Measurements from ENCODE around the gene MTMR3.

MTMR3 gene

DNA sequence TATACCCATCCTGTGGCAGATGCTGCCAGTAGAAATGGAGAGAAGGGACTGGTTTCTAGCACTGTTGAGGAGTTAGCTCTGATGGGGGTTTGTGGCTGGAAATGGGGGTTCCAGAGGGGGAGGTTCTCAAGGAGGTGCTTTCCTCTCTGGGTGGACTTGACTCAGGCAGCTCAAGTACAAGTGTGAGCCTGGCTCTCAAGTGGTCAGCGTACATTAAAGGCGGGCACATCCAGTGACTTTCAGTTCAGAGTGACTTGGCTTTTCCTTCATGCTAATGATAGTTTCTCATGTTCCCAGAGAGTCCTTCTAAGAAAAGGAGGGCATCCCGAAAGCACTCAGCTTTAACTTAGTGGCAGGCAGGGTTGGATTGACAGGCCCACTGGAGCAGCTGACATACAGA lies 138.4 kb downstream of the MTMR3 start:
- peaks cover 86 to 95% of the 10 kb centered on the region in 2 experiments for H3K36me3 ChIP-seq (ENCODE audit: control insufficient read depth in 1 of 2, insufficient read depth in 2 of 2, low read depth in 1 of 2, low read length in 2 of 2)
- H3K4ac ChIP-seq (ENCODE audit: low read depth in 1 of 2, low read length in 2 of 2), result no peak overlapping the region
- H3K79me1 ChIP-seq (replicated peaks; ENCODE audit: low read length, poor library complexity, severe bottlenecking), result peaks cover 33% of the 10 kb centered on the region
- peaks cover 4% of the 10 kb centered on the region for H3K4me1 ChIP-seq (ENCODE audit: control insufficient read depth, insufficient read depth, low read depth, low read length)
- no peak overlapping the region for H2AFZ ChIP-seq (ENCODE audit: low read depth, low read length)
- H3K27me3 ChIP-seq (ENCODE audit: control insufficient read depth in 1 of 2, insufficient read depth in 1 of 2, low read length in 2 of 2), result no peaks in the 10 kb centered on the region
- no peak overlapping the region for H3K27ac ChIP-seq (ENCODE audit: low read length, poor library complexity, severe bottlenecking)
- no peak for DNase-seq
- H3K23ac ChIP-seq (ENCODE audit: low read length in 2 of 2), result no peak overlapping the region
- no peak overlapping the region for H4K91ac ChIP-seq (ENCODE audit: low read length)
- no peaks in the 10 kb centered on the region for H3K9me3 ChIP-seq (ENCODE audit: control insufficient read depth, low read length)
- WGBS, result over 99% methylated on average over 3 of the region's 3 CpGs
- H2BK15ac ChIP-seq (ENCODE audit: low read depth, poor library complexity, severe bottlenecking), result no peak overlapping the region
- H3K9ac ChIP-seq (ENCODE audit: low read length), result no peak overlapping the region
- no peak overlapping the region for H3K4me3 ChIP-seq (ENCODE audit: insufficient read depth in 1 of 2, low read depth in 1 of 2, low read length in 2 of 2)
- no peak overlapping the region for H2AK5ac ChIP-seq (ENCODE audit: low read length, severe bottlenecking)
- no peak overlapping the region for H2BK12ac ChIP-seq (ENCODE audit: low read length in 2 of 2)
- H2BK5ac ChIP-seq (ENCODE audit: low read depth, low read length, poor library complexity, severe bottlenecking), result no peak overlapping the region
- no peak overlapping the region for H4K8ac ChIP-seq (ENCODE audit: low read length)
- H3K4me2 ChIP-seq (ENCODE audit: low read length, poor library complexity, severe bottlenecking), result no peak overlapping the region
- no peak overlapping the region for H2BK120ac ChIP-seq (ENCODE audit: low read depth, low read length)
- no peak overlapping the region for H3K14ac ChIP-seq (ENCODE audit: low read length in 2 of 2)
- H3K18ac ChIP-seq (ENCODE audit: low read depth in 1 of 2, low read length in 2 of 2), result no peak overlapping the region

DNA sequence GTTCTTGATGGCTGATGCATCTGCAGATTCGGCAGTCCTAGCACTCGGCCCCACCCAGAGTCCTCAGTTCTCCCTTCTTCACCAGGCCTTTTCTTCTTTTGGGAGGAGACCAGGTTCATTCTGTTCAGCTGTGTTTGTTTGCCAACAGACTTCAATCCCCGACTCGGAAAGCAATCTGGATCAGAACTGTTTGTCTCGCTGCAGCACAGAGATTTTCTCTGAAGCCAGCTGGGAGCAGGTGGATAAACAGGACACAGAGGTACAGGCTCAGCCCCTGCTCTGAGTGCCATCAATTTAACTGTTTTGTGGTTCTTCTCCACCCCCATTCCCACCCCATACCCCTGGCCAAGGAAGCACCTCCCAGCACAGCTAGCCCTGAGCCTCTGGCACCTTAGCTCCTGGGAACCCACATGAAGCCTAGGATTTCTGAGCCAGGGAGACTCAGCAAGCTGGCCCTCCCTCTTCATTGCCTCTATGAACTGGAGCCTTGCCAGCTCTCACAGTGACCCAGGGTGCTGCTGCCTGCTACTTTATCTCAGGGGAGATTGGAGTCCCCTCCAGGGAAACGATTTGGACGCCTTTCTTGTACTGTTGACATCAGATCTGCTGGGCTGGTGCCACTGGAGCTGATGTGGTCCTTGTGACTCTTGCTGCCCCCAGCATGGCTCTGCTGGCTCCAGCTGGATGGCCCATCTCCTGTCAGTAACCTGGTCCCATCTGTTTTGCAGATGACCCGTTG lies 139.1 kb downstream of the MTMR3 start:
- no peak overlapping the region for H3K23ac ChIP-seq (ENCODE audit: low read length in 2 of 2)
- H3K4me1 ChIP-seq (ENCODE audit: control insufficient read depth, insufficient read depth, low read depth, low read length), result peaks cover 2% of the 10 kb centered on the region
- H3K27ac ChIP-seq (ENCODE audit: low read length, poor library complexity, severe bottlenecking), result no peak overlapping the region
- H3K4me3 ChIP-seq (ENCODE audit: insufficient read depth in 1 of 2, low read depth in 1 of 2, low read length in 2 of 2), result no peak overlapping the region
- no peak overlapping the region for H3K18ac ChIP-seq (ENCODE audit: low read depth in 1 of 2, low read length in 2 of 2)
- WGBS, result 96% methylated on average over 8 of the region's 8 CpGs
- H3K27me3 ChIP-seq (ENCODE audit: control insufficient read depth in 1 of 2, insufficient read depth in 1 of 2, low read length in 2 of 2), result no peaks in the 10 kb centered on the region
- H2AK5ac ChIP-seq (ENCODE audit: low read length, severe bottlenecking), result no peak overlapping the region
- DNase-seq, result no peak
- peaks cover 86 to 96% of the 10 kb centered on the region in 2 experiments for H3K36me3 ChIP-seq (ENCODE audit: control insufficient read depth in 1 of 2, insufficient read depth in 2 of 2, low read depth in 1 of 2, low read length in 2 of 2)
- peaks cover 36% of the 10 kb centered on the region for H3K79me1 ChIP-seq (replicated peaks; ENCODE audit: low read length, poor library complexity, severe bottlenecking)
- no peak overlapping the region for H3K14ac ChIP-seq (ENCODE audit: low read length in 2 of 2)
- H3K4ac ChIP-seq (ENCODE audit: low read depth in 1 of 2, low read length in 2 of 2), result no peak overlapping the region
- H2BK5ac ChIP-seq (ENCODE audit: low read depth, low read length, poor library complexity, severe bottlenecking), result no peak overlapping the region
- H3K4me2 ChIP-seq (ENCODE audit: low read length, poor library complexity, severe bottlenecking), result no peak overlapping the region
- H4K91ac ChIP-seq (ENCODE audit: low read length), result no peak overlapping the region
- no peaks in the 10 kb centered on the region for H3K9me3 ChIP-seq (ENCODE audit: control insufficient read depth, low read length)
- no peak overlapping the region for H2BK120ac ChIP-seq (ENCODE audit: low read depth, low read length)
- no peak overlapping the region for H3K9ac ChIP-seq (ENCODE audit: low read length)
- no peak overlapping the region for H4K8ac ChIP-seq (ENCODE audit: low read length)
- no peak overlapping the region for H2AFZ ChIP-seq (ENCODE audit: low read depth, low read length)
- no peak overlapping the region for H2BK15ac ChIP-seq (ENCODE audit: low read depth, poor library complexity, severe bottlenecking)
- H2BK12ac ChIP-seq (ENCODE audit: low read length in 2 of 2), result no peak overlapping the region

DNA sequence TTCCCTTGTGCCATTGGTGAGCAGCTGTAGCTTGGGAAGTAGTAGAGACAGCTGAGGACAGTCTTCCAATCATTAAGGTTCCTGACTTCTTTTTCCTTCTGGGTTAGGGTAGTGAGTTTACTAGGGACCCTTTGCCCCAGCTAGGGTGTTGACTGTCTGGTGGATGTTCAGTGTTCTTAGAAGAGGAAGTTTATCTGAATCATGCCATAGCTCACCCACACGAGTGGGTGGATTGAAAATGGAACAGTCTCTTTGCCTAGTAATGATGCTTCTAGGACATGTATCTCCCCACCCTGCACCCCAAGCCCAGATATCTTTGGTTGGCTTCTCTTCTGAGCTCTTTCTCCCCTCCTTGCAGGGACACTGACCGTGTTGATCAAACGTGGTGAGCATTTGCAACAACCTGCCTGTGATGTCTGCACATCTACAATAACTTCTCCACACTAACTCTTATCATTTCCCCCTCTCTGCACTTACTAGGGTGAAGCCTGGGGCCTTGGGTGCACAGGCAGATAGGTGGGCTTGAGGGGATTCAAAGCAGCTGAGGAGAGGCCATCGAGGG lies 140.2 kb downstream of the MTMR3 start:
- H3K14ac ChIP-seq (ENCODE audit: low read length in 2 of 2), result no peak overlapping the region
- H3K23ac ChIP-seq (ENCODE audit: low read length in 2 of 2), result no peak overlapping the region
- H3K9ac ChIP-seq (ENCODE audit: low read length), result no peak overlapping the region
- no peaks in the 10 kb centered on the region for H3K27me3 ChIP-seq (ENCODE audit: control insufficient read depth in 1 of 2, insufficient read depth in 1 of 2, low read length in 2 of 2)
- no peak overlapping the region for H3K18ac ChIP-seq (ENCODE audit: low read depth in 1 of 2, low read length in 2 of 2)
- no peak for DNase-seq
- H3K9me3 ChIP-seq (ENCODE audit: control insufficient read depth, low read length), result no peaks in the 10 kb centered on the region
- no peak overlapping the region for H4K8ac ChIP-seq (ENCODE audit: low read length)
- no peak overlapping the region for H2BK12ac ChIP-seq (ENCODE audit: low read length in 2 of 2)
- H2BK15ac ChIP-seq (ENCODE audit: low read depth, poor library complexity, severe bottlenecking), result no peak overlapping the region
- H3K36me3 ChIP-seq (ENCODE audit: control insufficient read depth in 1 of 2, insufficient read depth in 2 of 2, low read depth in 1 of 2, low read length in 2 of 2), result peaks cover 88 to 98% of the 10 kb centered on the region in 2 experiments
- H3K4me2 ChIP-seq (ENCODE audit: low read length, poor library complexity, severe bottlenecking), result no peak overlapping the region
- H4K91ac ChIP-seq (ENCODE audit: low read length), result no peak overlapping the region
- H2BK5ac ChIP-seq (ENCODE audit: low read depth, low read length, poor library complexity, severe bottlenecking), result no peak overlapping the region
- no peak overlapping the region for H2AFZ ChIP-seq (ENCODE audit: low read depth, low read length)
- H2BK120ac ChIP-seq (ENCODE audit: low read depth, low read length), result no peak overlapping the region
- H3K4me1 ChIP-seq (ENCODE audit: control insufficient read depth, insufficient read depth, low read depth, low read length), result no peaks in the 10 kb centered on the region
- peaks cover 38% of the 10 kb centered on the region for H3K79me1 ChIP-seq (replicated peaks; ENCODE audit: low read length, poor library complexity, severe bottlenecking)
- 90% methylated on average over 3 of the region's 4 CpGs for WGBS
- no peak overlapping the region for H2AK5ac ChIP-seq (ENCODE audit: low read length, severe bottlenecking)
- H3K4ac ChIP-seq (ENCODE audit: low read depth in 1 of 2, low read length in 2 of 2), result no peak overlapping the region
- H3K4me3 ChIP-seq (ENCODE audit: insufficient read depth in 1 of 2, low read depth in 1 of 2, low read length in 2 of 2), result no peak overlapping the region
- H3K27ac ChIP-seq (ENCODE audit: low read length, poor library complexity, severe bottlenecking), result no peak overlapping the region

DNA sequence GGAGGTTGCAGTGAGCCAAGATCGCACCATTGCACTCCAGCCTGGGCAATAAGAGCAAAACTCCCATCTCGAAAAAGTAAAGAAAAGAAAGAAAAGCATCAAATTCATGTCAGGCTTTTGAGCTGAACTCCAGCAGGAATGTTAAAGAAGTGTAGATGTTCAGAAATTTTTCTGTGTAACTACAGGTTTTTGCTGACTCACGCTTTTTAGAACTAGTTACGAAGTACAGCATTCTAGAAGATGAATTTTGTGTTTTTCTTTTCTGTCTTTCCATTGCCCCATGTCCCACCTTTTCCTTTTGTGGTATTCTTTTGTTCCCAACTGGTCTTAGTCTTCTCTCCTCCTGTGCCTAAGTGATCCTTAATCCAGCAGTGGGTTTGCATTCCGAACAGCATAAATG lies 141.3 kb downstream of the MTMR3 start:
- Histone ChIP-seq H3K27ac (ENCODE audit: low read length, poor library complexity, severe bottlenecking) (no peak overlapping the region), H3K9ac (ENCODE audit: low read length) (no peak overlapping the region), H3K4me3 (ENCODE audit: insufficient read depth in 1 of 2, low read depth in 1 of 2, low read length in 2 of 2) (no peak overlapping the region), H2AK5ac (ENCODE audit: low read length, severe bottlenecking) (no peak overlapping the region), H3K4ac (ENCODE audit: low read depth in 1 of 2, low read length in 2 of 2) (no peak overlapping the region), H3K23ac (ENCODE audit: low read length in 2 of 2) (no peak overlapping the region), H3K14ac (ENCODE audit: low read length in 2 of 2) (no peak overlapping the region), H4K8ac (ENCODE audit: low read length) (no peak overlapping the region), H3K79me1 (replicated peaks; ENCODE audit: low read length, poor library complexity, severe bottlenecking) (peaks cover 36% of the 10 kb centered on the region), H3K4me2 (ENCODE audit: low read length, poor library complexity, severe bottlenecking) (no peak overlapping the region), H2BK15ac (ENCODE audit: low read depth, poor library complexity, severe bottlenecking) (no peak overlapping the region), H3K9me3 (ENCODE audit: control insufficient read depth, low read length) (no peaks in the 10 kb centered on the region), H4K91ac (ENCODE audit: low read length) (no peak overlapping the region), H3K27me3 (ENCODE audit: control insufficient read depth in 1 of 2, insufficient read depth in 1 of 2, low read length in 2 of 2) (no peaks in the 10 kb centered on the region), H2BK5ac (ENCODE audit: low read depth, low read length, poor library complexity, severe bottlenecking) (no peak overlapping the region), H3K4me1 (ENCODE audit: control insufficient read depth, insufficient read depth, low read depth, low read length) (no peaks in the 10 kb centered on the region), H3K36me3 (ENCODE audit: control insufficient read depth in 1 of 2, insufficient read depth in 2 of 2, low read depth in 1 of 2, low read length in 2 of 2) (peaks cover 87 to 99% of the 10 kb centered on the region in 2 experiments), H2BK120ac (ENCODE audit: low read depth, low read length) (no peak overlapping the region), H3K18ac (ENCODE audit: low read depth in 1 of 2, low read length in 2 of 2) (no peak overlapping the region), H2AFZ (ENCODE audit: low read depth, low read length) (no peak overlapping the region), H2BK12ac (ENCODE audit: low read length in 2 of 2) (no peak overlapping the region)
- 100% methylated on average over 5 of the region's 5 CpGs for WGBS
- DNase-seq, result no peak

Data from mesenchymal stem cell (in vitro differentiated cells and primary cell).